Caco-2 (cell line): ENCODE data around the gene OR10A6. TPM values are rescaled to one million over a fixed set of nuclear protein-coding genes. Genes with fewer than 3 reads are reported as not detected.

ENCODE experiments used
- Bru-seq: library from RNA; stranded (reverse); fragments of 400-500 nt; gene quantifications from one replicate; lab custom pipeline; 2021; lab: Mats Ljungman, UMichigan
- BruChase-seq, 2 experiments: library from RNA; stranded (reverse); fragments of 400-500 nt; gene quantifications; one replicate each; lab custom pipeline; 2021; lab: Mats Ljungman, UMichigan
- BruUV-seq: library from RNA; stranded (reverse); fragments of 400-500 nt; replicated peaks from 2 replicates; lab custom pipeline; 2021; lab: Mats Ljungman, UMichigan
- CTCF ChIA-PET: fragments of 300-600 bp; sonication (Branson Sonifier 250); formaldehyde crosslinking; loops from one replicate; lab custom pipeline; 2022; ENCODE audit warnings: antibody characterized with exemption; lab: Charles Lee
- POLR2A ChIA-PET: fragments of 300-600 bp; sonication (Branson Sonifier 250); formaldehyde crosslinking; loops from one replicate; lab custom pipeline; 2022; ENCODE audit warnings: antibody characterized with exemption; lab: Charles Lee
- DNase-seq, 2 experiments: peaks; one replicate each; pipeline versions ENCODE4 v3.0.0 to v3.0.0-alpha.2; 2020 to 2022
- H3K27me3 ChIP-seq: replicated peaks from 2 replicates; pipeline ENCODE4 v1.6.0; 2011; ENCODE audit warnings: low read length; ENCODE audit not compliant: control insufficient read depth, insufficient read depth
- H3K36me3 ChIP-seq: 2 replicates; pipeline ENCODE4 v1.5.1; 2011; ENCODE audit warnings: low read length; ENCODE audit not compliant: control insufficient read depth, insufficient read depth
- H3K4me1 ChIP-seq: fragments of 250-450 bp; sonication (Bioruptor Pico); 2 replicates; pipeline ENCODE4 v1.5.1; 2020; ENCODE audit warnings: mild to moderate bottlenecking
- H3K4me3 ChIP-seq: 2 replicates; pipeline ENCODE4 v1.5.1; 2011; ENCODE audit warnings: low read depth, mild to moderate bottlenecking, control low read depth, low read length
- H3K9me3 ChIP-seq: fragments of 250-450 bp; sonication (Bioruptor Pico); 2 replicates; pipeline ENCODE4 v1.5.1; 2020; ENCODE audit warnings: mild to moderate bottlenecking, moderate library complexity
- H3K27ac Mint-ChIP-seq: one replicate; pipeline ENCODE4 v1.8.0; 2022; ENCODE audit warnings: mixed read lengths; ENCODE audit not compliant: unreplicated experiment
- H3K27me3 Mint-ChIP-seq: one replicate; pipeline ENCODE4 v1.8.0; 2022; ENCODE audit warnings: mixed read lengths; ENCODE audit not compliant: insufficient read depth, unreplicated experiment
- H3K36me3 Mint-ChIP-seq: one replicate; pipeline ENCODE4 v1.8.0; 2022; ENCODE audit warnings: mild to moderate bottlenecking, mixed read lengths; ENCODE audit not compliant: insufficient read depth, unreplicated experiment
- H3K4me1 Mint-ChIP-seq: one replicate; pipeline ENCODE4 v1.8.0; 2022; ENCODE audit warnings: low read depth, mixed read lengths; ENCODE audit not compliant: unreplicated experiment
- H3K4me3 Mint-ChIP-seq: one replicate; pipeline ENCODE4 v1.8.0; 2022; ENCODE audit warnings: mild to moderate bottlenecking, moderate library complexity, mixed read lengths; ENCODE audit not compliant: unreplicated experiment
- H3K9me3 Mint-ChIP-seq: one replicate; pipeline ENCODE4 v1.8.0; 2022; ENCODE audit warnings: mixed read lengths; ENCODE audit not compliant: unreplicated experiment
- intact Hi-C: fragments of 100-400 bp; cut with micrococcal nuclease; formaldehyde crosslinking; loops from one replicate; pipeline ENCODE4 v1.10.0; 2022; ENCODE audit not compliant: unreplicated experiment
- long read RNA-seq: library from polyadenylated mRNA; stranded (forward); transcript quantifications from one replicate; pipeline ENCODE4 v2.0.0, GENCODE V29; 2022
- total RNA-seq: library from RNA; stranded (reverse); gene quantifications from 2 replicates; pipeline ENCODE4 v1.2.3, GENCODE V29; 2022
- TF ChIP-seq, protein P1 (sequence below), 2 experiments: fragments of 200-600 bp in 1 of 2; IDR thresholded peaks; 1 replicate in 1 of 2; 2 replicates in 1 of 2; pipeline versions ENCODE4 v1.5.1 to v1.8.0; 2011 to 2022; ENCODE audit warnings: antibody characterized with exemption in 1 of 2, control low read depth in 1 of 2, inconsistent platforms in 1 of 2, low read depth in 1 of 2, low read length in 1 of 2, mild to moderate bottlenecking in 1 of 2, moderate library complexity in 1 of 2; ENCODE audit not compliant: insufficient read depth in 1 of 2, severe bottlenecking in 1 of 2, unreplicated experiment in 1 of 2

The OR10A6 gene, protein sequence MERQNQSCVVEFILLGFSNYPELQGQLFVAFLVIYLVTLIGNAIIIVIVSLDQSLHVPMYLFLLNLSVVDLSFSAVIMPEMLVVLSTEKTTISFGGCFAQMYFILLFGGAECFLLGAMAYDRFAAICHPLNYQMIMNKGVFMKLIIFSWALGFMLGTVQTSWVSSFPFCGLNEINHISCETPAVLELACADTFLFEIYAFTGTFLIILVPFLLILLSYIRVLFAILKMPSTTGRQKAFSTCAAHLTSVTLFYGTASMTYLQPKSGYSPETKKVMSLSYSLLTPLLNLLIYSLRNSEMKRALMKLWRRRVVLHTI
- total RNA-seq: not detected in 2 replicates
- not detected for Bru-seq, nascent RNA
- not detected for BruChase-seq, experiment 1, labeled RNA remaining after a 2-hour chase
- BruChase-seq, experiment 2, labeled RNA remaining after a 6-hour chase: not detected
- long read RNA-seq: 0 reads

DNA sequence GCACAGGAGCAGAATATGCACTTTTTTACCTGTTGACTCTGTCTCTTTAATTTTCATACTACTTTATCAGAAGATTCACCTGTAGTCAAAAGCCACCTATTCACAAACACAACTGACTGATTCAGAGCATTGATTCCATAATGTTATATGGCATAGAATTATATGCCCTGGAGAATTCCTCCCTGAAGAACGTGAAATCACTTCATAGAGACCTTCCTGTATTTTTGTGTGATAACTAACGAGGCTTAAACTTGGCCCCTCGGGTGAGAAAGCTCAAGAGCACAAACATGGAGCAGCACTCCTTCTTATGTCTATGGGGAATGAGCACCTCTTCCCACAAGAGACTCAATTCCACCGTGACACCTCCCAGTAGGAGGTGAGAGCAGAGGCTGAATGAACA lies at the start of gene OR10A6:
TSS of gene OR10A6 (minus strand) at position 101 of the 400 bp plus-strand sequence. CDS start 2,606 bp downstream, outside the sequence.
- H3K9me3 ChIP-seq: peaks cover 7% of the 10 kb centered on the region; the same call in 1 of the 2 replicates
- Mint-ChIP-seq H3K36me3 (no peaks in the 10 kb centered on the region), H3K27me3 (peaks cover 6% of the 10 kb centered on the region), H3K9me3 (peaks cover 4% of the 10 kb centered on the region), H3K27ac (no peak within 1 kb of the TSS), H3K4me1 (no peaks in the 10 kb centered on the region), H3K4me3 (no peak within 1 kb of the TSS)
- H3K4me1 ChIP-seq: no peaks in the 10 kb centered on the region
- H3K36me3 ChIP-seq: no peaks in the 10 kb centered on the region
- H3K4me3 ChIP-seq: no peak within 1 kb of the TSS
- intact Hi-C loops: no loop called here
- ChIA-PET CTCF (no interaction called here), POLR2A (no interaction called here)
- DNase-seq: no peak
- TF ChIP-seq, protein P1, sequence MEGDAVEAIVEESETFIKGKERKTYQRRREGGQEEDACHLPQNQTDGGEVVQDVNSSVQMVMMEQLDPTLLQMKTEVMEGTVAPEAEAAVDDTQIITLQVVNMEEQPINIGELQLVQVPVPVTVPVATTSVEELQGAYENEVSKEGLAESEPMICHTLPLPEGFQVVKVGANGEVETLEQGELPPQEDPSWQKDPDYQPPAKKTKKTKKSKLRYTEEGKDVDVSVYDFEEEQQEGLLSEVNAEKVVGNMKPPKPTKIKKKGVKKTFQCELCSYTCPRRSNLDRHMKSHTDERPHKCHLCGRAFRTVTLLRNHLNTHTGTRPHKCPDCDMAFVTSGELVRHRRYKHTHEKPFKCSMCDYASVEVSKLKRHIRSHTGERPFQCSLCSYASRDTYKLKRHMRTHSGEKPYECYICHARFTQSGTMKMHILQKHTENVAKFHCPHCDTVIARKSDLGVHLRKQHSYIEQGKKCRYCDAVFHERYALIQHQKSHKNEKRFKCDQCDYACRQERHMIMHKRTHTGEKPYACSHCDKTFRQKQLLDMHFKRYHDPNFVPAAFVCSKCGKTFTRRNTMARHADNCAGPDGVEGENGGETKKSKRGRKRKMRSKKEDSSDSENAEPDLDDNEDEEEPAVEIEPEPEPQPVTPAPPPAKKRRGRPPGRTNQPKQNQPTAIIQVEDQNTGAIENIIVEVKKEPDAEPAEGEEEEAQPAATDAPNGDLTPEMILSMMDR (IDR thresholded peaks at IDR 0.05; ENCODE audit: insufficient read depth in 1 of 2, low read depth in 1 of 2, low read length in 1 of 2, severe bottlenecking in 1 of 2, unreplicated experiment in 1 of 2): no peak
- no peaks in the 10 kb centered on the region for H3K27me3 ChIP-seq
- BruUV-seq: no TSS peak

DNA sequence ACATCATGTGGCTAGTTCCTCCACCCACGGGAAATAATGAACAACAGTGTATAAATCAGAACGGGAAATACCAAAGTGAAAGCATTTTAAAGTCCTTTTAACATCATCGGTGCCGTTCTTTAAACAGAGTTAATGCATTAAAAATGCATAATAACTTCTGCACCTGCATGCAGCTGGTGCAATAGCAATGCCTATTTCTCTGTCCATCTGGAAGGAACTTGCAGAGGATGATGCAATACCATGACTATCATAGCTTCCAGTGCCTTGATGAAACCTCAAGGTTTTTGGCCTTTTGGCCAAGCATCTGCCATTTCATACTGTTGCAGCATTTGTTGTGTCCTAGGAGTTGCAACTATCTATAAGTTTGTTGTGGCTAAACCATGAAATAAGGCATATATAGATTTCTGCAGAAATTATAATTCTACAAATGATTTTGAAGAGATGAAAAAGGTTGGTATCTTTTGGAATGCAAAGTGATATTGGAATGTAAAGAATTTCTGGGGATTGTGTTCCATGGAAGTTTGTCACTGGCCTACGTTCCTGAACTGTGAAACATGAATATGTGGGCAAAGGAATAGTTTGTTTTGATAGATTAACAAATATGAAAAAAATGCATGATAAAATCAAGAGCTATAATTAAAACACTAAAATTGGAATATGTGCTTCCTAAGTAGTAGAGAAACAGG lies 46.3 kb upstream of the OR10A6 start:
- H3K36me3 ChIP-seq: no peaks in the 10 kb centered on the region
- no peak overlapping the region for H3K4me3 Mint-ChIP-seq
- peaks cover 9% of the 10 kb centered on the region for H3K9me3 Mint-ChIP-seq
- no peaks in the 10 kb centered on the region for H3K27me3 ChIP-seq
- peak overlapping the region; percentile 69 for H3K27ac Mint-ChIP-seq
- CTCF ChIA-PET: interaction anchor here (1.9 kb wide), 1 partner anchor 10 kb away, joined by 10 read pairs; the partner anchor contains the start of gene EIF3F
- DNase-seq: no peak
- H3K36me3 Mint-ChIP-seq: no peaks in the 10 kb centered on the region
- no peaks in the 10 kb centered on the region for H3K27me3 Mint-ChIP-seq
- H3K4me1 Mint-ChIP-seq: peaks cover 13% of the 10 kb centered on the region
- BruUV-seq: no TSS peak
- POLR2A ChIA-PET: no interaction called here
- H3K9me3 ChIP-seq: no peaks in the 10 kb centered on the region
- TF ChIP-seq, protein P1 (IDR thresholded peaks at IDR 0.05; ENCODE audit: insufficient read depth in 1 of 2, low read depth in 1 of 2, low read length in 1 of 2, severe bottlenecking in 1 of 2, unreplicated experiment in 1 of 2): no peak
- peaks cover 10% of the 10 kb centered on the region for H3K4me1 ChIP-seq
- intact Hi-C loops: no loop called here
- H3K4me3 ChIP-seq: no peak overlapping the region

DNA sequence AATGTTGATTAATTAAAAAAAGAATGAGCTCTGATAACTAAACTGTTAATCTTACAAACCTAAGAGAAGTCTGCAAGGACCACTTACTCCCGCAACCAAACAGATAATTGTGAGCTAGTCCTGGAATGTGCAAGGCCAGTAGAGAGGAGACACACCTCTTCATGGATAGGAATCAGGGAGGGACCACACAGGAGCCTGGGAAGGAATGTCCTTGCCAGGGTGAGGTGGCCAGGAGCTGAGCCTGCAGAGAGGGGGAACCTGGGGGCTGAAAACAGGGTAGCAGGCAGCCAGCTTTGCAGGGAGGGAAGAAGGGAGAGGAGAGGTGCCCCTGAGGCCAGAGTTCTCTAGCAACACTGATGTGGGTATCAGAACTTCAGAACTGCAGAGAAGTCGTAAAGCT lies 43.6 kb upstream of the OR10A6 start:
- Mint-ChIP-seq H3K27ac (peak overlapping the region; percentile 32), H3K9me3 (peaks cover 9% of the 10 kb centered on the region), H3K4me3 (no peak overlapping the region), H3K4me1 (peaks cover 13% of the 10 kb centered on the region), H3K27me3 (no peaks in the 10 kb centered on the region), H3K36me3 (no peaks in the 10 kb centered on the region)
- Histone ChIP-seq H3K36me3 (no peaks in the 10 kb centered on the region), H3K27me3 (no peaks in the 10 kb centered on the region), H3K4me3 (no peak overlapping the region), H3K9me3 (no peaks in the 10 kb centered on the region), H3K4me1 (peaks cover 10% of the 10 kb centered on the region)
- POLR2A ChIA-PET: no interaction called here
- peak in 1 of 2 experiments; percentile 43 for DNase-seq
- intact Hi-C loops: no loop called here
- no TSS peak for BruUV-seq
- CTCF ChIA-PET: interaction anchor here (0.7 to 2.3 kb wide), 2 partner anchors 12 to 33 kb away, joined by 3 to 17 read pairs; partner anchors contain the start of gene EIF3F
- TF ChIP-seq, protein P1 (IDR thresholded peaks at IDR 0.05; ENCODE audit: insufficient read depth in 1 of 2, low read depth in 1 of 2, low read length in 1 of 2, severe bottlenecking in 1 of 2, unreplicated experiment in 1 of 2): no peak
